ENCODE data around the gene PPP1CC. TPM values are rescaled to one million over a fixed set of nuclear protein-coding genes. Genes with fewer than 3 reads are reported as not detected.

PPP1CC gene
- polyA plus RNA-seq, 1 of the 3 experiments (the other 2 are of a cell fraction): 62.0 TPM

DNA sequence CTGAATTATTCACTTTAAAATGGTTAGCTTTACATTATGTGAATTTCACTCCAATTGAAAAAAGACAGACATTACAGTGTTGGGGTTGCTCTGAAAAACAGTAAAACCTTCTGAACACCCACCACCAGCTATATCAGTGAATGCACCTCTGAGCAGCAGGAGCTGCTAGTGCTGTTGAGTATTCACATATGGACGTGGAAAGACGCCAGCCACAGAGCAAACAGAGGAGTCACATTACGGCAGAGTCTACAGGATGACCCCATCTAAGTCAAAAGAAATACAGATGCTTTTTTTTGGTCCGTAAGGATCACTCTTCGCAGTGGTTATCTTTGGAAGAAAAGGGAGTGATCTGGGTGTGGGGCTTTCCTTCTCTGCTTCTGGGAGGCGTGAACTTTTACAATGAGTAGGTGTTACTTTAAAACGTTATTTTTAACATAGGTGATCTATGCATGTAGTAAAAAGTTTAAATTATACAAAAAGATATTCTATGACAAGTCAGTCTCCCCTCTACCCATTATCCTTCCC lies 58.3 kb downstream of the PPP1CC start:
- WGBS (ENCODE audit: low lambda C conversion rate): 44% methylated on average over 7 of the region's 7 CpGs
- no peak for TF ChIP-seq TCF12 (IDR thresholded peaks at IDR 0.05)
- TF ChIP-seq, protein P1, sequence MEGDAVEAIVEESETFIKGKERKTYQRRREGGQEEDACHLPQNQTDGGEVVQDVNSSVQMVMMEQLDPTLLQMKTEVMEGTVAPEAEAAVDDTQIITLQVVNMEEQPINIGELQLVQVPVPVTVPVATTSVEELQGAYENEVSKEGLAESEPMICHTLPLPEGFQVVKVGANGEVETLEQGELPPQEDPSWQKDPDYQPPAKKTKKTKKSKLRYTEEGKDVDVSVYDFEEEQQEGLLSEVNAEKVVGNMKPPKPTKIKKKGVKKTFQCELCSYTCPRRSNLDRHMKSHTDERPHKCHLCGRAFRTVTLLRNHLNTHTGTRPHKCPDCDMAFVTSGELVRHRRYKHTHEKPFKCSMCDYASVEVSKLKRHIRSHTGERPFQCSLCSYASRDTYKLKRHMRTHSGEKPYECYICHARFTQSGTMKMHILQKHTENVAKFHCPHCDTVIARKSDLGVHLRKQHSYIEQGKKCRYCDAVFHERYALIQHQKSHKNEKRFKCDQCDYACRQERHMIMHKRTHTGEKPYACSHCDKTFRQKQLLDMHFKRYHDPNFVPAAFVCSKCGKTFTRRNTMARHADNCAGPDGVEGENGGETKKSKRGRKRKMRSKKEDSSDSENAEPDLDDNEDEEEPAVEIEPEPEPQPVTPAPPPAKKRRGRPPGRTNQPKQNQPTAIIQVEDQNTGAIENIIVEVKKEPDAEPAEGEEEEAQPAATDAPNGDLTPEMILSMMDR (IDR thresholded peaks at IDR 0.05): no peak
- TF ChIP-seq, protein P2, sequence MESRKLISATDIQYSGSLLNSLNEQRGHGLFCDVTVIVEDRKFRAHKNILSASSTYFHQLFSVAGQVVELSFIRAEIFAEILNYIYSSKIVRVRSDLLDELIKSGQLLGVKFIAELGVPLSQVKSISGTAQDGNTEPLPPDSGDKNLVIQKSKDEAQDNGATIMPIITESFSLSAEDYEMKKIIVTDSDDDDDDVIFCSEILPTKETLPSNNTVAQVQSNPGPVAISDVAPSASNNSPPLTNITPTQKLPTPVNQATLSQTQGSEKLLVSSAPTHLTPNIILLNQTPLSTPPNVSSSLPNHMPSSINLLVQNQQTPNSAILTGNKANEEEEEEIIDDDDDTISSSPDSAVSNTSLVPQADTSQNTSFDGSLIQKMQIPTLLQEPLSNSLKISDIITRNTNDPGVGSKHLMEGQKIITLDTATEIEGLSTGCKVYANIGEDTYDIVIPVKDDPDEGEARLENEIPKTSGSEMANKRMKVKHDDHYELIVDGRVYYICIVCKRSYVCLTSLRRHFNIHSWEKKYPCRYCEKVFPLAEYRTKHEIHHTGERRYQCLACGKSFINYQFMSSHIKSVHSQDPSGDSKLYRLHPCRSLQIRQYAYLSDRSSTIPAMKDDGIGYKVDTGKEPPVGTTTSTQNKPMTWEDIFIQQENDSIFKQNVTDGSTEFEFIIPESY (IDR thresholded peaks at IDR 0.05; ENCODE audit: borderline replicate concordance, low read depth): no peak
- TF ChIP-seq TEAD4 (IDR thresholded peaks at IDR 0.05; ENCODE audit: borderline replicate concordance, insufficient read depth): no peak
- TF ChIP-seq JUND (IDR thresholded peaks at IDR 0.05): no peak
- TF ChIP-seq, protein P3, sequence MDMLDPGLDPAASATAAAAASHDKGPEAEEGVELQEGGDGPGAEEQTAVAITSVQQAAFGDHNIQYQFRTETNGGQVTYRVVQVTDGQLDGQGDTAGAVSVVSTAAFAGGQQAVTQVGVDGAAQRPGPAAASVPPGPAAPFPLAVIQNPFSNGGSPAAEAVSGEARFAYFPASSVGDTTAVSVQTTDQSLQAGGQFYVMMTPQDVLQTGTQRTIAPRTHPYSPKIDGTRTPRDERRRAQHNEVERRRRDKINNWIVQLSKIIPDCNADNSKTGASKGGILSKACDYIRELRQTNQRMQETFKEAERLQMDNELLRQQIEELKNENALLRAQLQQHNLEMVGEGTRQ (IDR thresholded peaks at IDR 0.05; ENCODE audit: borderline replicate concordance, low read depth, low read length): no peak
- no peak for TF ChIP-seq FOXJ3 (CRISPR knock-in tag; IDR thresholded peaks at IDR 0.05)
- TF ChIP-seq NFIC (IDR thresholded peaks at IDR 0.05; ENCODE audit: borderline replicate concordance): no peak
- H3K27ac ChIP-seq (ENCODE audit: low read depth in 2 of 2, low read length in 1 of 2): no peak overlapping the region; a peak in 1 of 4 replicates

DNA sequence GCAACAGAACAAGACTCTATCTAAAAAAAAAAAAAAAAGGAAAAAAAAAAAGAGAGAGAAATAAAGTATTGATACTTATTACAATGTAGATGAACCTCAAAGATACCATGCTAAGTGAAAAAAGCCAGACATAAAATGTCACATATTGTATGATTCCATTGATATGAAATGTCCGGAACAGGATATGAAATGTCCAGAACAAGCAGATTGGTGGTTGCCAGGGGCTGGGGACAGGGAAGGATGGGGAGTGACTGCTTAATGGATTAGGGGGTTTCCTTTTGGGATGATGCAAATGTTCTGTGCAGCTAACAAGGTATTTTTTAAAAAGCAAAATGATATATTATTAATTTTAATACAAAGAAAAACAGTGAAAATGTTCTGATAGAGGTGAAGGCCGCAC lies 58.8 kb downstream of the PPP1CC start:
- no peak overlapping the region for H3K4me3 ChIP-seq (ENCODE audit: low read depth in 2 of 2, low read length in 1 of 2)
- TF ChIP-seq, protein P4, sequence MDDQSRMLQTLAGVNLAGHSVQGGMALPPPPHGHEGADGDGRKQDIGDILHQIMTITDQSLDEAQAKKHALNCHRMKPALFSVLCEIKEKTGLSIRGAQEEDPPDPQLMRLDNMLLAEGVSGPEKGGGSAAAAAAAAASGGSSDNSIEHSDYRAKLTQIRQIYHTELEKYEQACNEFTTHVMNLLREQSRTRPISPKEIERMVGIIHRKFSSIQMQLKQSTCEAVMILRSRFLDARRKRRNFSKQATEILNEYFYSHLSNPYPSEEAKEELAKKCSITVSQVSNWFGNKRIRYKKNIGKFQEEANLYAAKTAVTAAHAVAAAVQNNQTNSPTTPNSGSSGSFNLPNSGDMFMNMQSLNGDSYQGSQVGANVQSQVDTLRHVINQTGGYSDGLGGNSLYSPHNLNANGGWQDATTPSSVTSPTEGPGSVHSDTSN (IDR thresholded peaks at IDR 0.05): no peak
- peak; percentile 20; the same call in 1 of the 2 replicates for TF ChIP-seq GATA2 (CRISPR knock-in tag; IDR thresholded peaks at IDR 0.05)
- POLR2A ChIA-PET: no interaction called here
- H3K4me2 ChIP-seq: no peak overlapping the region
- H3K27ac ChIP-seq (ENCODE audit: low read depth in 2 of 2, low read length in 1 of 2): no peak overlapping the region; a peak in 1 of 4 replicates
- H3K27me3 ChIP-seq (ENCODE audit: insufficient read depth): peaks cover 16% of the 10 kb centered on the region
- H4K20me1 ChIP-seq (ENCODE audit: insufficient read depth): no peaks in the 10 kb centered on the region
- H2AFZ ChIP-seq (ENCODE audit: low read depth): no peak overlapping the region
- DNase-seq: peak; percentile 55
- no peaks in the 10 kb centered on the region for H3K9me2 ChIP-seq
- no peaks in the 10 kb centered on the region for H3K36me3 ChIP-seq (replicated peaks in 1 of 2; ENCODE audit: control insufficient read depth in 1 of 2, insufficient read depth in 2 of 2, low read length in 1 of 2)
- CTCF ChIA-PET: no interaction called here
- 79% methylated on average over 2 of the region's 2 CpGs for WGBS (ENCODE audit: low lambda C conversion rate)
- H3K9ac ChIP-seq: no peak overlapping the region
- H3K9me3 ChIP-seq: no peaks in the 10 kb centered on the region
- H3K4me1 ChIP-seq (ENCODE audit: control insufficient read depth in 1 of 2, insufficient read depth in 2 of 2, low read depth in 1 of 2, low read length in 1 of 2): peaks cover 0 to 3% of the 10 kb centered on the region in 2 experiments; a peak in 1 of 4 replicates
- no peaks in the 10 kb centered on the region for H3K79me2 ChIP-seq (ENCODE audit: insufficient read depth)
- no peaks in the 10 kb centered on the region for H3F3A ChIP-seq (replicated peaks; ENCODE audit: insufficient read depth)

More for the DNA sequence above, 58.3 kb downstream of the PPP1CC start:
- Histone ChIP-seq H3K4me1 (ENCODE audit: control insufficient read depth in 1 of 2, insufficient read depth in 2 of 2, low read depth in 1 of 2, low read length in 1 of 2) (peaks cover 0 to 3% of the 10 kb centered on the region in 2 experiments; a peak in 1 of 4 replicates), H3K36me3 (replicated peaks in 1 of 2; ENCODE audit: control insufficient read depth in 1 of 2, insufficient read depth in 2 of 2, low read length in 1 of 2) (no peaks in the 10 kb centered on the region), H3K9me3 (no peaks in the 10 kb centered on the region), H3K79me2 (ENCODE audit: insufficient read depth) (no peaks in the 10 kb centered on the region), H2AFZ (ENCODE audit: low read depth) (no peak overlapping the region), H4K20me1 (ENCODE audit: insufficient read depth) (no peaks in the 10 kb centered on the region), H3F3A (replicated peaks; ENCODE audit: insufficient read depth) (no peaks in the 10 kb centered on the region), H3K4me3 (ENCODE audit: low read depth in 2 of 2, low read length in 1 of 2) (no peak overlapping the region), H3K9ac (no peak overlapping the region), H3K9me2 (no peaks in the 10 kb centered on the region), H3K4me2 (no peak overlapping the region), H3K27me3 (ENCODE audit: insufficient read depth) (peaks cover 16% of the 10 kb centered on the region)
- DNase-seq: peak; percentile 56
- ChIA-PET CTCF (no interaction called here), POLR2A (no interaction called here)

Data from SK-N-SH (cell line).